Parathyroid adenoma (tissue), 2 donors: Measurements from ENCODE around the gene CYP2A13.

ENCODE experiments used
- H2AFZ ChIP-seq: fragments of 300-600 bp; sonication (generic); one replicate; pipeline ENCODE4 v1.7.0; 2017; ENCODE audit warnings: antibody characterized with exemption, mild to moderate bottlenecking
- H3K27ac ChIP-seq: fragments of 300-600 bp; sonication (generic); one replicate; pipeline ENCODE4 v1.7.0; 2017
- H3K27me3 ChIP-seq: fragments of 300-600 bp; sonication (generic); one replicate; pipeline ENCODE4 v1.7.0; 2017; ENCODE audit warnings: low read length; ENCODE audit not compliant: control insufficient read depth, insufficient read depth
- H3K36me3 ChIP-seq: fragments of 300-600 bp; sonication (generic); one replicate; pipeline ENCODE4 v1.7.0; 2017; ENCODE audit warnings: low read length; ENCODE audit not compliant: control insufficient read depth, insufficient read depth
- H3K4me1 ChIP-seq: fragments of 300-600 bp; sonication (generic); one replicate; pipeline ENCODE4 v1.7.0; 2017; ENCODE audit warnings: control low read depth
- H3K4me2 ChIP-seq: fragments of 300-600 bp; sonication (generic); one replicate; pipeline ENCODE4 v1.7.0; 2017; ENCODE audit warnings: low read length
- H3K4me3 ChIP-seq: fragments of 300-600 bp; sonication (generic); one replicate; pipeline ENCODE4 v1.7.0; 2017; ENCODE audit warnings: low read depth, low read length
- H3K79me2 ChIP-seq: fragments of 300-600 bp; sonication (generic); one replicate; pipeline ENCODE4 v1.7.0; 2017; ENCODE audit warnings: control low read depth
- H3K9ac ChIP-seq: fragments of 300-600 bp; sonication (generic); one replicate; pipeline ENCODE4 v1.7.0; 2017; ENCODE audit warnings: mild to moderate bottlenecking
- H3K9me3 ChIP-seq: fragments of 300-600 bp; sonication (generic); one replicate; pipeline ENCODE4 v1.7.0; 2017; ENCODE audit warnings: low read length; ENCODE audit not compliant: control insufficient read depth
- CTCF ChIP-seq: fragments of 300-600 bp; sonication (generic); IDR thresholded peaks from one replicate; pipeline ENCODE4 v1.7.0; 2017; ENCODE audit warnings: antibody characterized with exemption, mild to moderate bottlenecking
- donor health status: primary hyperparathyroidism.

The CYP2A13 gene

GRCh38 chr19:41064974-41065569 is 23.2 kb upstream of the CYP2A13 start:
- Histone ChIP-seq H3K9me3 (no peaks in the 10 kb centered on the region), H3K4me2 (no peak overlapping the region), H3K27me3 (no peaks in the 10 kb centered on the region), H3K79me2 (no peaks in the 10 kb centered on the region), H3K36me3 (no peaks in the 10 kb centered on the region), H3K4me3 (no peak overlapping the region), H2AFZ (no peak overlapping the region), H3K9ac (no peak overlapping the region), H3K27ac (no peak overlapping the region), H3K4me1 (no peaks in the 10 kb centered on the region)
- no peak for TF ChIP-seq CTCF

- no peaks in the 10 kb centered on the region for H3K9me3 ChIP-seq
- TF ChIP-seq CTCF = no peak
Measured at GRCh38 chr19:41076286-41076685, 12.0 kb upstream of the CYP2A13 start.

GRCh38 chr19:41083516-41083915 is 4.7 kb upstream of the CYP2A13 start:
- Histone ChIP-seq H3K79me2 (no peaks in the 10 kb centered on the region), H3K9ac (no peak overlapping the region), H3K9me3 (no peaks in the 10 kb centered on the region), H3K27me3 (no peaks in the 10 kb centered on the region), H3K4me3 (no peak overlapping the region), H3K4me1 (no peaks in the 10 kb centered on the region), H2AFZ (no peak overlapping the region), H3K4me2 (no peak overlapping the region), H3K27ac (no peak overlapping the region), H3K36me3 (no peaks in the 10 kb centered on the region)
- no peak for TF ChIP-seq CTCF

More at GRCh38 chr19:41076286-41076685, 12.0 kb upstream of the CYP2A13 start:
- Histone ChIP-seq H3K27me3 (no peaks in the 10 kb centered on the region), H3K4me2 (no peak overlapping the region), H3K27ac (no peak overlapping the region), H3K9ac (no peak overlapping the region), H3K4me1 (no peaks in the 10 kb centered on the region), H3K4me3 (no peak overlapping the region), H3K79me2 (no peaks in the 10 kb centered on the region), H3K36me3 (no peaks in the 10 kb centered on the region), H2AFZ (no peak overlapping the region)

- no peak overlapping the region for H3K9ac ChIP-seq
- no peaks in the 10 kb centered on the region for H3K4me1 ChIP-seq
- H3K4me3 ChIP-seq = no peak overlapping the region
- no peak overlapping the region for H3K27ac ChIP-seq
- H3K79me2 ChIP-seq = no peaks in the 10 kb centered on the region
- no peaks in the 10 kb centered on the region for H3K36me3 ChIP-seq
- H3K4me2 ChIP-seq = no peak overlapping the region
- no peaks in the 10 kb centered on the region for H3K9me3 ChIP-seq
- no peaks in the 10 kb centered on the region for H3K27me3 ChIP-seq
- TF ChIP-seq CTCF = no peak
- H2AFZ ChIP-seq = no peak overlapping the region
Measured at GRCh38 chr19:41085748-41086415, 2.4 kb upstream of the CYP2A13 start.

- Histone ChIP-seq H3K9ac (no peak overlapping the region), H3K4me2 (no peak overlapping the region), H2AFZ (no peak overlapping the region), H3K27ac (no peak overlapping the region), H3K27me3 (no peaks in the 10 kb centered on the region), H3K9me3 (no peaks in the 10 kb centered on the region), H3K79me2 (no peaks in the 10 kb centered on the region), H3K4me1 (no peaks in the 10 kb centered on the region), H3K4me3 (no peak overlapping the region), H3K36me3 (no peaks in the 10 kb centered on the region)
- no peak for TF ChIP-seq CTCF
Measured at GRCh38 chr19:41089959-41090358, 1.7 kb downstream of the CYP2A13 start.
